Tibial nerve (tissue), 4 donors: ENCODE results near the gene ITPK1.

Experiments
- EP300 ChIP-seq, 2 donors: sonication (generic); formaldehyde crosslinking; IDR thresholded peaks; one replicate each; pipeline ENCODE4 v1.6.1; 2017; ENCODE audit warnings: antibody characterized with exemption in 2 of 2, mild to moderate bottlenecking in 1 of 2
- TF ChIP-seq, protein P1 (sequence below), 5 experiments: fragments of 200-600 bp in 3 of 5; fragments of 450-650 bp in 2 of 5; sonication (generic) in 3 of 5; IDR thresholded peaks; one replicate each; pipeline ENCODE4 v1.5.1; 2016 to 2019; ENCODE audit warnings: antibody characterized with exemption in 5 of 5, mild to moderate bottlenecking in 3 of 5, moderate library complexity in 2 of 5

- TF ChIP-seq, protein P1, sequence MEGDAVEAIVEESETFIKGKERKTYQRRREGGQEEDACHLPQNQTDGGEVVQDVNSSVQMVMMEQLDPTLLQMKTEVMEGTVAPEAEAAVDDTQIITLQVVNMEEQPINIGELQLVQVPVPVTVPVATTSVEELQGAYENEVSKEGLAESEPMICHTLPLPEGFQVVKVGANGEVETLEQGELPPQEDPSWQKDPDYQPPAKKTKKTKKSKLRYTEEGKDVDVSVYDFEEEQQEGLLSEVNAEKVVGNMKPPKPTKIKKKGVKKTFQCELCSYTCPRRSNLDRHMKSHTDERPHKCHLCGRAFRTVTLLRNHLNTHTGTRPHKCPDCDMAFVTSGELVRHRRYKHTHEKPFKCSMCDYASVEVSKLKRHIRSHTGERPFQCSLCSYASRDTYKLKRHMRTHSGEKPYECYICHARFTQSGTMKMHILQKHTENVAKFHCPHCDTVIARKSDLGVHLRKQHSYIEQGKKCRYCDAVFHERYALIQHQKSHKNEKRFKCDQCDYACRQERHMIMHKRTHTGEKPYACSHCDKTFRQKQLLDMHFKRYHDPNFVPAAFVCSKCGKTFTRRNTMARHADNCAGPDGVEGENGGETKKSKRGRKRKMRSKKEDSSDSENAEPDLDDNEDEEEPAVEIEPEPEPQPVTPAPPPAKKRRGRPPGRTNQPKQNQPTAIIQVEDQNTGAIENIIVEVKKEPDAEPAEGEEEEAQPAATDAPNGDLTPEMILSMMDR (IDR thresholded peaks at IDR 0.05): no peak
- TF ChIP-seq EP300 (IDR thresholded peaks at IDR 0.05): no peak
These were observed 75.9 kb downstream of the ITPK1 start for GRCh38 chr14:93039649-93040315.
